Measurements from ENCODE around the gene P3H4. TPM values are rescaled to one million over a fixed set of nuclear protein-coding genes. Genes with fewer than 3 reads are reported as not detected.
"Not testable (repeated sequence)": the region's sequence is repeated elsewhere in the genome, so short reads cannot be mapped to it uniquely, and the experiment has no call there.

Gene P3H4
- 45.2 and 54.7 TPM in 2 replicates for total RNA-seq (2014; rRNA removed; shearing (Covaris generic))

GRCh38 chr17:41811549-41812380 lies at the start of gene P3H4:
TSS of gene P3H4 (minus strand) at chr17:41811949. CDS start at chr17:41811915, 34 bp downstream.
- DNase-seq (ENCODE audit: low spot score), result peak; percentile 84

- no peak for DNase-seq (ENCODE audit: low spot score)
These were observed 48.6 kb upstream of the P3H4 start for GRCh38 chr17:41860254-41860931.

- not testable (repeated sequence) for DNase-seq (ENCODE audit: low spot score)
These were observed 39.6 kb upstream of the P3H4 start for GRCh38 chr17:41851382-41851781.

GRCh38 chr17:41849251-41849990 lies 37.7 kb upstream of the P3H4 start:
- no peak for DNase-seq (ENCODE audit: low spot score)

GRCh38 chr17:41848788-41849187 lies 37.0 kb upstream of the P3H4 start:
- no peak for DNase-seq (ENCODE audit: low spot score)

GRCh38 chr17:41844971-41845370 lies 33.2 kb upstream of the P3H4 start:
- DNase-seq (ENCODE audit: low spot score), result no peak

GRCh38 chr17:41840781-41841180 lies 29.0 kb upstream of the P3H4 start:
- not testable (repeated sequence) for DNase-seq (ENCODE audit: low spot score)

- DNase-seq (ENCODE audit: low spot score), result not testable (repeated sequence)
These were observed 27.7 kb upstream of the P3H4 start for GRCh38 chr17:41839448-41839847.

GRCh38 chr17:41837761-41838538 lies 26.2 kb upstream of the P3H4 start, which contains the start of gene KLHL10:
TSS of gene KLHL10 (plus strand) at chr17:41837825. CDS start at chr17:41837933, 108 bp downstream.
- no peak for DNase-seq (ENCODE audit: low spot score)

GRCh38 chr17:41836550-41837196 lies 24.9 kb upstream of the P3H4 start:
- DNase-seq (ENCODE audit: low spot score), result no peak

- peak; percentile 25 for DNase-seq (ENCODE audit: low spot score)
These were observed 24.2 kb upstream of the P3H4 start, which contains the start of gene NT5C3B for GRCh38 chr17:41835800-41836549. TSS of gene NT5C3B (minus strand) at chr17:41836232. CDS start at chr17:41836193, 39 bp downstream.

GRCh38 chr17:41835214-41835799 lies 23.6 kb upstream of the P3H4 start:
- DNase-seq (ENCODE audit: low spot score), result no peak

- DNase-seq (ENCODE audit: low spot score), result not testable (repeated sequence)
These were observed 18.2 kb upstream of the P3H4 start for GRCh38 chr17:41829961-41830360.

- no peak for DNase-seq (ENCODE audit: low spot score)
These were observed 13.6 kb upstream of the P3H4 start for GRCh38 chr17:41825175-41825845.

GRCh38 chr17:41824086-41824485 lies 12.3 kb upstream of the P3H4 start:
- DNase-seq (ENCODE audit: low spot score), result no peak

GRCh38 chr17:41823580-41823979 lies 11.8 kb upstream of the P3H4 start:
- no peak for DNase-seq (ENCODE audit: low spot score)

GRCh38 chr17:41823141-41823524 lies 11.4 kb upstream of the P3H4 start:
- no peak for DNase-seq (ENCODE audit: low spot score)

GRCh38 chr17:41822216-41823140 lies 10.7 kb upstream of the P3H4 start:
- no peak for DNase-seq (ENCODE audit: low spot score)
